ENCODE measurements around the gene KLK3.
A peak's percentile ranks its signal among the peaks of the same experiment; 100 is the strongest.

KLK3 gene

DNA sequence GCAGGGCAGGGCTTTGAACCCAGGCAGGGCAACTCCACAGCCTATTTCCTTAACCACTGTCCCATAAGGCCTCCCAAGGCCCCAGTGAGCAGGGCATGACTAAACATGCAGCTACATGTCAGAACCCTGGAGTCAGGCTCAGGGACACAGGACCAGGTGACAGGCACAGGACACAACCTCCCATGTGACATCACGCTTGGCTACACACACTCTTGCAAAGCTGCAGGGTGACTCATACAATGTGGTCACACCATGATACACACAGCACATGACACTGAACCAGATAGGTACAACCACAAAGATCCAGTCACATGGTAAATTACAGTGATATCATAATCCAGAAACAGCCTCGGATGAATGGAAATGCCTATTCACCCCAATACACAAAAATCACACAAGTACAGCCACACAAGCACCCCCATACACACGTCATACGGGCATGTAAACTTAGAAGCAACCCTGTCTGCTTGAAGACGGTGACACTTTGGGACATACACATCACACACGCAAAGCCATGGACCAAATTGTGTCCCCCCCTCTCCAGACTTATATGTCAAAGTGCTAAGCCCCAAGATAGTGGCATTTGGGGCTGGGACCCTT is 42.0 kb downstream of the KLK3 start:
- no peak for TF ChIP-seq Cebpa-rat (IDR thresholded peaks at IDR 0.05)
- peak overlapping the region; percentile 70 for H3K27ac ChIP-seq
- H3K4me3 ChIP-seq, result no peak overlapping the region
- H4K20me1 ChIP-seq, result no peaks in the 10 kb centered on the region
- no peaks in the 10 kb centered on the region for H3K27me3 ChIP-seq
- H3K36me3 ChIP-seq, result no peaks in the 10 kb centered on the region
- peak overlapping the region; percentile 71 for H3K4me2 ChIP-seq
- H3K9ac ChIP-seq, result peak overlapping the region; percentile 34; the same call in 1 of the 2 replicates
- no peaks in the 10 kb centered on the region for H3K9me3 ChIP-seq
- H3K4me1 ChIP-seq, result peaks cover 37% of the 10 kb centered on the region

DNA sequence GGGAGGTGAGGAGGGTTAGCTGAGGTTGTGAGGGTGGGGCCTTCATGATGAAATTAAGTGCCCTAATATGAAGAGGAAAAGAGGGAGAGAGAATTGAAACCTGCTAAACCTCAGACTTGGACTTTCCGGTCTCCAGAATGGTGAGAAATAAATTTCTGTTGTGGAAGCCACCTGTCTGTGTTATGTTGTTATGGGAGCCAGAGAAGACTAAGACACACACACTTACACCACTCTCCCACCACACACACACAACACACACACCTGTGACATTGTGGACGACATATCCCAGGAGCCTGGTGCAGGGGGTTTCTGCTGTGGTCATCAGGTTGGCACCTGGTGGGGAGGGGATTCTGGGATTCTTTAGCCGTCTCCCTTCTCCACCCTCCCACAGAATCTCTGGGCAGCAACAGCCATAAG is 42.5 kb downstream of the KLK3 start:
- peak overlapping the region; percentile 71 for H3K4me2 ChIP-seq
- no peaks in the 10 kb centered on the region for H4K20me1 ChIP-seq
- no peak overlapping the region for H3K4me3 ChIP-seq
- TF ChIP-seq Cebpa-rat (IDR thresholded peaks at IDR 0.05), result no peak
- no peaks in the 10 kb centered on the region for H3K9me3 ChIP-seq
- H3K9ac ChIP-seq, result no peak overlapping the region
- H3K27ac ChIP-seq, result peak overlapping the region; percentile 70
- no peaks in the 10 kb centered on the region for H3K36me3 ChIP-seq
- peaks cover 37% of the 10 kb centered on the region for H3K4me1 ChIP-seq
- no peaks in the 10 kb centered on the region for H3K27me3 ChIP-seq

GRCh38 chr19:50897612-50898011 is 42.9 kb downstream of the KLK3 start:
- Histone ChIP-seq H4K20me1 (no peaks in the 10 kb centered on the region), H3K27me3 (no peaks in the 10 kb centered on the region), H3K9ac (no peak overlapping the region), H3K4me3 (no peak overlapping the region), H3K4me2 (peak overlapping the region; percentile 71), H3K27ac (peak overlapping the region; percentile 70; the same call in 1 of the 2 replicates), H3K4me1 (peaks cover 37% of the 10 kb centered on the region), H3K36me3 (no peaks in the 10 kb centered on the region), H3K9me3 (no peaks in the 10 kb centered on the region)
- TF ChIP-seq Cebpa-rat (IDR thresholded peaks at IDR 0.05), result no peak

DNA sequence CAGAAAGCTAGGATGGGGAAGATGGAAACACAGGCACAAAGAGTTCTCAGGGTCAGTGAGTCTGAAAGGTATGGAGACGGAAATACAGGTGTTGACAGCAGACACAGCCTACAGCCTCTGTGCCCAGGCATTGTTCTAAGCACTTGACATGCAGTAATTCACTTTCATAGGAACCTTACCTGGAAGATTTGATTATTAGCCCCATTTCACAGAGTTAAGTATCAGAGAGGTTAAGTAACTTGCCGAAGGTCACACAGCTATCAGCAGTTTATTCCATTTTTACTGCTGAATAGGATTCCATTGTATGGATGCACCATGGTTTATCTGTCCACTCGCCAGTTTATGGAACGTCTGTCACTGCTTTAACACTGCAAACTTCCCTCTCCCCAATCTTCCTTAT is 43.3 kb downstream of the KLK3 start:
- H3K36me3 ChIP-seq, result no peaks in the 10 kb centered on the region
- H3K27ac ChIP-seq, result no peak overlapping the region
- no peak overlapping the region for H3K4me2 ChIP-seq
- H3K4me3 ChIP-seq, result no peak overlapping the region
- H4K20me1 ChIP-seq, result no peaks in the 10 kb centered on the region
- no peak for TF ChIP-seq Cebpa-rat (IDR thresholded peaks at IDR 0.05)
- peaks cover 37% of the 10 kb centered on the region for H3K4me1 ChIP-seq
- H3K27me3 ChIP-seq, result no peaks in the 10 kb centered on the region
- no peaks in the 10 kb centered on the region for H3K9me3 ChIP-seq
- no peak overlapping the region for H3K9ac ChIP-seq

- no peak for TF ChIP-seq Cebpa-rat (IDR thresholded peaks at IDR 0.05)
- Histone ChIP-seq H4K20me1 (no peaks in the 10 kb centered on the region), H3K36me3 (no peaks in the 10 kb centered on the region), H3K4me1 (peaks cover 37% of the 10 kb centered on the region), H3K9me3 (no peaks in the 10 kb centered on the region), H3K4me3 (no peak overlapping the region), H3K4me2 (no peak overlapping the region), H3K27me3 (no peaks in the 10 kb centered on the region), H3K27ac (no peak overlapping the region), H3K9ac (no peak overlapping the region)
Measured at GRCh38 chr19:50899569-50899968, 44.9 kb downstream of the KLK3 start.

- no peaks in the 10 kb centered on the region for H3K9me3 ChIP-seq
- no peaks in the 10 kb centered on the region for H3K27me3 ChIP-seq
- no peak overlapping the region for H3K27ac ChIP-seq
- no peak overlapping the region for H3K4me2 ChIP-seq
- no peak for TF ChIP-seq Cebpa-rat (IDR thresholded peaks at IDR 0.05)
- no peak overlapping the region for H3K4me3 ChIP-seq
- no peaks in the 10 kb centered on the region for H3K36me3 ChIP-seq
- peaks cover 8% of the 10 kb centered on the region for H3K4me1 ChIP-seq
- no peak overlapping the region for H3K9ac ChIP-seq
- no peaks in the 10 kb centered on the region for H4K20me1 ChIP-seq
Measured at GRCh38 chr19:50902640-50903039, 47.9 kb downstream of the KLK3 start.

DNA sequence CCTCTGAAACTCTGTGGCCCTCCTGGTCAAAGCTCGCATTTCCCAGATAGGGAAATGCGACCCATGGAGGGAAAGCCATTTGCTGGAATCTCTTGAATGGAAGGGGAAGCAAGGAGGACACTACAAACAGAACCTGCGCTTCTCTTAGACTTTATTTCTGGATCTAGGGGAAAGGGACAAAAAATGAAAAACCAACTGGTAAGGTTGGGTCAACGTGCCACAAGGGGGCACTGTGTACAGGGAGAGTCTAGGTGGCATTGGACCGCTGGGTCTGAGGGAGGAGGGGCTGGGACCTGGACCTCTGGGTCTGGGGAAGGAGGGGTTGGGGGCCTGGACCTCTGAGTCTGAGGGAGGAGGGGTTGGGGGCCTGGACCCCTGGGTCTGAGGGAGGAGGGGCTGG is 51.5 kb downstream of the KLK3 start:
- H3K4me3 ChIP-seq, result no peak overlapping the region

DNA sequence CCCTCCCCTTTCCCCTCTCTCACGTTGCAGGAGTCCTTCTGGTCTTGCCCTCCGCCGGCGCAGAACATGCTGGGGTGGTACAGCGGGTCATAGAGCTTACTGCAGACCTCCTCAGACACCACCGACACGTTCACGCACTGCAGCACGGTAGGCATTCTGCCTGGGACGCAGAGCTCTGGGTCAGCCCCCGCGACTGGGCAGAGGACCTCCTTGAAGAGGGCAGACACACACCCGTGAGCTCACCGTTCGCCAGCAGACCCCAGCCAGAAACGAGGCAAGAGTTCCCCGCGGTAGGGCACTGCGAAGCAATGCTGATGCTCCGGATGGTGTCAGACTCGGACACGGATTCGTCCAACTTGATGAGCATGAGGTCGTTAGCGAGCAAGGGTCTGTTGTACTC is 53.6 kb downstream of the KLK3 start:
- no peak overlapping the region for H3K9ac ChIP-seq
- no peaks in the 10 kb centered on the region for H3K36me3 ChIP-seq
- no peaks in the 10 kb centered on the region; the same call in 1 of the 2 replicates for H4K20me1 ChIP-seq
- no peak overlapping the region for H3K4me2 ChIP-seq
- H3K4me1 ChIP-seq, result 0 out of 2 replicates have a peak, but pooled peaks cover 7% of the 10 kb centered on the region
- TF ChIP-seq Cebpa-rat (IDR thresholded peaks at IDR 0.05), result no peak
- no peak overlapping the region for H3K27ac ChIP-seq
- H3K9me3 ChIP-seq, result no peaks in the 10 kb centered on the region
- no peak overlapping the region for H3K4me3 ChIP-seq
- H3K27me3 ChIP-seq, result peaks cover 38% of the 10 kb centered on the region

More for the DNA sequence above, 51.5 kb downstream of the KLK3 start:
- Histone ChIP-seq H4K20me1 (no peaks in the 10 kb centered on the region; the same call in 1 of the 2 replicates), H3K27ac (no peak overlapping the region), H3K36me3 (no peaks in the 10 kb centered on the region), H3K4me2 (no peak overlapping the region), H3K9me3 (no peaks in the 10 kb centered on the region), H3K4me1 (0 out of 2 replicates have a peak, but pooled peaks cover 7% of the 10 kb centered on the region), H3K27me3 (peaks cover 17% of the 10 kb centered on the region), H3K9ac (no peak overlapping the region)
- no peak for TF ChIP-seq Cebpa-rat (IDR thresholded peaks at IDR 0.05)

GRCh38 chr19:50909240-50910070 is 54.7 kb downstream of the KLK3 start:
- Histone ChIP-seq H3K27me3 (peaks cover 47% of the 10 kb centered on the region), H3K36me3 (no peaks in the 10 kb centered on the region), H3K4me3 (peak overlapping the region; percentile 40; the same call in 1 of the 2 replicates), H4K20me1 (no peaks in the 10 kb centered on the region; the same call in 1 of the 2 replicates), H3K27ac (no peak overlapping the region), H3K4me2 (peak overlapping the region; percentile 39), H3K9me3 (no peaks in the 10 kb centered on the region), H3K4me1 (0 out of 2 replicates have a peak, but pooled peaks cover 7% of the 10 kb centered on the region), H3K9ac (no peak overlapping the region)
- no peak for TF ChIP-seq Cebpa-rat (IDR thresholded peaks at IDR 0.05)
